Activated CD4-positive, alpha-beta T cell treated with anti-CD3 and anti-CD28 coated beads, Interleukin-2, amount 50 U/mL, for 48 hours (primary cell): ENCODE results near the gene ZGRF1.
"Not testable (repeated sequence)": the region's sequence is repeated elsewhere in the genome, so short reads cannot be mapped to it uniquely, and the experiment has no call there.

Source experiments
- DNase-seq, 2 experiments: peaks; one replicate each; pipeline ENCODE4 v3.0.0-alpha.2; 2020

Gene ZGRF1

DNA sequence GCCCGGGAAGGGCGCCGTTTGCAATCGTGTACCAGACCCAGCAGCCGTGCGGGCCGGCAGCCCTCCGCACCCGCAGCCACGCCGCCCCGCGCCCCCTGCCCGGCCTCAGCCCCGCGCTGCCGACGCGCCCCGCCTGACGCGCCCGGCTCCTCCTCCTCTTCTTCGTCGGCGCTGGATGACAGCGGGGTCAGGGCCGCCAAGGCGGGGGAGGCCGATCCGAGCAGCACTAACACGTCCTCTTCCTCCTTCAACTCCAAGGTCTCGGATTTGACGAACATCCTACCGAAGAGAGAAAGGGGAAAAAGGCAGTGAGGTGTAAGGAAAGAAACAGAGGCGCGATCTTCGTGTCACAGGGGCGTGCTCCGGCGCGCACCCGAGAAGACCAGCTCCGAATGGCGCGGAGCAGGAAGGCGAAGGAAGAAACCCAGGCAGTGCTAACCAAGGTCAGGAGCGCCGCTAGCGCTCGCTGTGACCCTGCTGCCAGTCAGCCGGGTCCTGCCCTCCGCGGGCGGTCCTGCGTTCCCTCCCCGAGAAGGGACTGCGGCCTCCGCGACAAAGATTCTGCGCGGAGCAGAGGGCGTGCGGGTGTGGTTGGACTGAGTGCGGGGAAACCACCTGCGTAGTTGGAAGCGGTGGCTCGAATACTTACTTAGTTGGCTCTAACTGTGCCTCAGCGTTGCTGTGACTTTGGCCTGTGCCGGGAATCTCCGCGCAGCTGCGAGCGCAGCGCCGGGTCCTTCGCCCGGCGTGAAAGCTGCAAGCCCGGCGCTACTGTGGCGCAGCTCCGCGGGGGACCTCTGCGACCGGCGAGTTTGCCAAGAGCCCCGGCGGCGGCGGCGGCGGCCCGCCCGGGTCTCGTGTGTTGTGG is 121.3 kb downstream of the ZGRF1 start:
- peak; percentile 50 to 56 for DNase-seq

DNA sequence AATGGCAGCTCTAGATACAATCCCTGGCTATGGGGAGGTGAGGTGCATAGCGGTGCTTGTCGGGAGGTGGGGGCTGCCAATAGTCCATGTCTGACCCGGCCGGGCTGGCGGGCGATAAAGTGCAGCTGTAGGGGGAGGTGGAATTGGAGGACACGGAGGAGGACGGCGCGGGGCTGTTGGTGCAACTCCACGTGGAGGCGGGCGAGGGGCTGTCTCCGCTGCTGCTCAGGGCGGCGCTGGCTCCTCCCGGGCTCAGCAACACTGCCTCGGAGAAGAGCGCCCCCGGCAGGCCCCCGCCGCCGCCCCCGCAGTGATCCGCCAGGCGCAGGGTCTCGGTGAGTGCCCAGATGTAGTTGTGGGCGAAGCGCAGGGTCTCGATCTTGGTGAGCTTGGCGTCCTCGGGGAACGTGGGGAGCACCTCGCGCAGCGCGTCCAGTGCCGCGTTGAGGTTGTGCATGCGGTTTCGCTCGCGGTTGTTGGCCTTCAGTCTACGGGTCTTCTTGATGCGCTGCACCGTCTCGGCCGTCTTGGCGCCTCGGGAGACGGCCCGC is 122.0 kb downstream of the ZGRF1 start:
- DNase-seq, result peak; percentile 11 to 31

DNA sequence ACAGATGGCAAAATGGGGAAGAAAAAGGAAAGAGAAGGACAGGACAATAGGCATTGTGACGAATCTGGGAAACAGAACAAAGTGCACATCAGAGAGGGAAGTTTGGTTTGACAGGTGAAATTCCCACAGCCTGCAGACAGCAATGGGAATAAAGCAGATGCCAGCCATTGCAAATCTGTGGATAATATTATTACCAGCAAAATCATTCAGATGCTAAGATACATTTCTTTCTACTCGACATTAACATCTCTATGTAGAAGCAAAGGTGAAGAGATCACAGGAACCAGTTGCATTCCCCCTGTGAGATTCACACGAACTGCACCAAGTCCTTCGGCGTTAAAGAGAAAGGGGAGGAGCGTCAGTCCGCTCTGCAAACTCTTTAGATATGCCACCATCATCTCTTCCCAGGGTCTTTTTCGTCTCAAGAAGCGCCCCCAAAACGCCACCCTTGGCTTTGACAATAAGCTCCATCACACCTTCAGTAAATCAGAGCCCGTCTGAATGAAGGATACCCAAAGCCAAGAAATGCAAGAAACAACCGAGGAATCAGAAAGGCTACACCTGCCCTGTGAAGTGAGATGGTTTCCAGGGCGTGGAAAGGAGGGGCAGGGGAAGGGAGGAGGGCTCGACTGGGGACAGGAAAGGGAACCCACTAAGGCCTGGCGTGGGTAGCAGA is 122.6 kb downstream of the ZGRF1 start:
- peak in 1 of 2 experiments; percentile 9 for DNase-seq

DNA sequence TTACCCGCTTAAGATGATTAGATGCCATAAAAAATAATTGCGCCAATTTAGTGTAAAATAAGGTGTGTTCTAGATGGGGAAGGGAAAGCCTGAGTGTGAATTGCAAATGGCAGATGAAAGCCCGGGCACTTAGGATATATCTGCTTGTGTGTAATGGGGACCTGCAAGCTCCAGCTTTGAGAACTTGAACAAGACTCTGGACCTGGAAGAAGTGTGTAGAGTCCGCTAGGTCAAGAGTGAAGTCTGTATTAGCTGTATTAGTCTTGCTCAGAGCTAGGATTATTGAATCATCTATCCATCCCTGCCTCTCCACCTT is 124.9 kb downstream of the ZGRF1 start:
- no peak for DNase-seq

DNA sequence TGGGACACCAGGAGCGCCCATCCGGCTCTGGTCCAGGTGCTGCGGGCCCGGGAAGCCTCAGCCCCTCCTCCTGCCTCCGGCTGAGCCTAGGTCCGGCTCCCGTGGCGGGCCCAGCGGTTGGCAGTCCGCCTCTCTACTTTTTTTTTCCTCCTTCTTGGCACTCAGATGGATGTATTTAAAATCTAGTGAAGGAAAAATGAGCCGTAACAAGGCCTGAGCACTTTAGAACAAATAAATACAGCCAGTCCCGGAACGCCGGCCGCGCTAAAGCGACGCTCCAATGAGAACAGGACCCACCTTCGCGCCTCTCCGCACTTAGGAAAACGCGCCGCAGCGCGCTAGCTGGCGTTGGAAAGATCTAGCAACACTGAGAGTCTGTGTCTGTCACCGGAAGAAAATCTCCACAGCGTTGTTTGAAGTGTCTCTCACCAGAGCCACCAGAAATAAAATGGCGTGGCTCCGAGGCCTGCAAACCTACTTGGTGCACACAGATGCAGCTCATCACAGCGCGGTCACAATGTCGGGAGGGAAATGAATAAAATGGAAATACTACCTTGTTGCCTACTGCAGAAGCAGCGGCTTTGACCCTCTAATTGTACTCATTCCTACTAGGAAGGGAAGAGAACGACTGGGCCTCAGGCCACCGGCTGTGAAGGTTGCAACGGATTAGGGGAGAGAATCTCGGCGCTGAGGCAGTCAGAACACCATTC is 125.5 kb downstream of the ZGRF1 start:
- peak; percentile 1 to 12 for DNase-seq

DNA sequence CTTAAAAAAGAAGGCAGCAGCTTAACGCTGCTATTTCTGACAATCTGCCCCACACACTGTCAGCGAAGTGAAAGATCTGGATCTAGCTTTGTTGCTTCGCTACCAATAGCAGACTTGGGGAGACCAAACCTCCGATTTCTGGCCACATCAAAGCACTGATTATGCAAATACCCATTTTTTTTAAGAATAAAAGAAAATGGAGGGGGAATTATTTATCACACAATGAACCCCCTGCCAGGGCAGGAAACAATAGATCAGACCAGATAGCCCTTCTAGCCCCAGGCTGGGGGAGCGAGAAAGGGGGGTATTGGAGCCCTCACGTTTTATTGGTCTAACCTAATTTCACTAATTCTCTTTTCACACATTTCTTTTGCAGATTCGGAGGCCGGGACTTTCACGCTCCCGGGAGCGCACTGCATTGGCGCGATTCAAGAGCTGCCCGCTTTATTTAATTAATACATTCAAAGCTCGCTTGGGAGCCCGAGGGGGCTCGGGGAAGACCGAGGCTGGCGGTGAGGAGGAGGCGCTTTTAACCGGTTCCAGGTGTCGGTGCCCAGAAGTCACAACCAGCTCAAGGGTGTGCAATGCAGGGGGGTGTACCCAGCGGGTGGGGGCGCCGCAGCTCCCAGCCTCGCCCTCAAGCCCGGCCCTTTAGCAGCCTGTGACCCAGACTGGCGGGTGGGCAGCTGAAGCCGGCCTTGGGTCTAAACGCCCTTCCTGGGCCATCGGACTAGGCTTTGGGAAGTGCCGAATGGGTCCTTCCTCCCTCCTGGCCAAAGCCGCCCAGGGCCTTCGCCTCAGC is 126.2 kb downstream of the ZGRF1 start:
- peak; percentile 3 to 4 for DNase-seq

DNA sequence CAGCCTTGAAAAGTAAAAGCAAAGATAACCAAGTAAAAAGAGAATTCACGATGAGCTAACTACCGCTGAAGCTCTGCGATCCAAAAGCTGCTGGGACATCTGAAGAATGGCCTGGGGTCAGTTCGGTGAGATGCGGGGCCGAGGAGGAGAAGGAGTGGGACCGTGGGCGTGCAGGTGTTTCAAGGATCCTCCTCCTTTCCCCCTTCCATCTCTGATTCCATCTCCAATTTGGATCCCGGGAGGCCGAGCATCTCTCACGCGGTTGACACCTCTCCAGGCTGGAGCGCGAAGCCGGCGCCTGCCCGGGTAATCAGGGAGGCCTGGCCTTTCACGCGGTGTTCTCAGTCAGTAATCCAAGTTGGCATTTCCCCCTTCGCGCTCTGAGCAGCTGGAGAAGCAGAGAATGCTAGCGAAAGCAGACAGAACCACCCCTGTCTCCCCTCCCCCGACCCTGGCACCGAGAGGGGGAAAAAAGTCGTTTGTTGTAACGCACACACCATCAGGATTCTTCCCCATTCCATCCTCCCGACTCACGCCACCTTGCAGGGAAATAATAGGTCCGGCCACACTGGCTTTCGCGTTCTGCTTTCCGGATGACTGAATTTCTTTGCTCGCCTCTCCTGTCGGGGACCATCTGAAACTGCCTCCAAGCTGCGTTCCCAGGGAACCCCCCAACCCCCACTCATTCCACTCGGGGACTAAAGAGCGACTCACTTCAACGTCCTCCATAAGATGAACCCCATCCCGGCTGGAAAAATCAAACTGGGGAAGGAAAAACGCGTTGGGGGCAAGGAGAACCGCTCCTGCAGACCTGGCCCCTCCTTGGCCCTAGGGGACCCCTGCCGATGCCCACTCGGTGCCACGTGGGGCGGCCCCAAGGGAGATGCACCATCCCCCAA is 127.2 kb downstream of the ZGRF1 start:
- DNase-seq, result peak; percentile 3 to 14

DNA sequence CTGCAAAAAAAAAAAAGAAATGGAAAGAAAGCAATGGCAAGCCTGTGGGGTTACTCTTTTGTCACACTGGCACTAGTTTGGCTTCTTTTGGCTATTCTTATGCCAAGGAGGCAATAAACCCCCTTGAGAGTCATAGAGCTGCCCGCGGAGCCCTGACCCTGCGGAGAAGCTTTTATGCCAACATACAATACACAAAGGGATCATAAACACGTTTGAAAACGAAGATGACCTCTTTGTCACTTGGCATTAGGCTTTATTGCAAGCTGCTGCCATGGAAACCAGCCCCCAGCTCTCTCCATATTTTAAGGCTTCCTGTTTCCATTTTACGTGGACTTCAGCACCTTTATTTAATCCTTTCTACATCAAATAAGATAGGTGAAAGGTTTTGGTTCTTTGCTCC is 128.4 kb downstream of the ZGRF1 start:
- no peak for DNase-seq

DNA sequence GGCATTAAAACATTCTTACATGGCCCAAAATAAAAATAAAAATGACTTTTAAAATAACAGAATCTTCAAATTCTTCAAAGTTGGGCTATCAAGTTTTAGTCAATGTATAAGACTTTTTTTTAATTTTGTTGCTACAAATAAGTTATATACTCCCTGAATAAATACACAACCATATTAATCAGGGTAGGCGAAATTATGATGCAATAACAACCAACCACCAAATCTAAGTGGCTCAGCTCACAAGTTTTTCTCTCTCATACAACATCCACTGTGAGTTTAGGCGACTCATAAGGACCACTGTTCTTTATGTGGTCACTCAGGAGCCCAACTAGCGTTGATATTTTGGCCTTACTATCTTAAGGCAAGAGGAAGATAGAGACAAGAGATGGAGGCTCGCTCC is 131.9 kb downstream of the ZGRF1 start:
- DNase-seq, result no peak

DNA sequence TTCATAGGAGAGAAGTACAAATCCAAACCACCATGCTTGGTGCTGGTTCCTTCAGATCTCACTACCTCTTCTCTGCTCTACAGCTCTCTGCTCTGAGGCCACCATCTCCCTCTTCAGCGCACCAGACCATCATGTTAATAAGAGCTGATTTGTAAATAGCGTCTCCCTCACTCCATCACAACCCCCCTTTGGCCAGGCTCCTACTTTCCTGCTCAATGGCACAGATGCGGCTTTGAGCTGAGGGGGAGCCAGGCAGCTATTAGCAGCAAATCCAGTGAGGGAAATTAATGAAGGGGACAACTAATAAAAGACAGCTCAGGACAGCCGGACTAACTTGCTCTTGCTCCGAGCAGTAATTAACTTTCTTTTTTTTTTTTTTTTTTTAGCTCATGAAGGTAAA is 133.8 kb downstream of the ZGRF1 start:
- DNase-seq, result no peak

DNA sequence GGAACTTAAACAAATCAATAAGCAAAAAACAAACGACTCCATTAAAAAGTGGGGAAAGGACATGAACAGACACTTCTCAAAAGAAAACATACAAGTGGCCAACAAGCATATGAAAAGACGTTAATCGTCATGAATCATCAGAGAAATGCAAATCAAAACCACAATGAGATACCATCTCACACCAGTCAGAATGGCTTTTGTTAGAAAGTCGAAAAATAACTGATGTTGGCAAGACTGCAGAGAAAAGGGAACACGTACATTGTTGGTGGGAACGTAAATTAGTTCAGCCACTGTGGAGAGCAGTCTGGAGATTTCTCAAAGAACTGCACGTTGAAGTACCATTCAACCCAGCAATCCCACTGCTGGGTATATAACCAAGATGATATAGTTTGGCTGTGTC is 144.4 kb downstream of the ZGRF1 start:
- DNase-seq, result no peak

DNA sequence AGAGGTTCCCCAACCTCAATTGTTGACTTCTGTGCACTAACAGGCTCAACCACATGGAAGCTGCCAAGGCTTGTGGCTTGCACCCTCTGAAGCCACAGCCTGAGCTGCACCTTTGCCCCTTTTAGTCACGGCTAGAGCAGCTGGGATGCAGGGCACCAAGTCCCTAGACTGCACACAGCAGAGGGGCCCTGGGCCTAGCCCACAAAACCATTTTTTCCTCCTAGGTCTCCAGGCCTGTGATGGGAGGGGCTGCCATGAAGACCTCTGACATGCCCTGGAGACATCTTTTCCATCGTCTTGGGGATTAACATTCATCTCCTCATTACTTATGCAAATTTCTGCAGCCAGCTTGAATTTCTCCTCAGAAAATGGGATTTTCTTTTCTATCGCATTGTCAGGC is 145.9 kb downstream of the ZGRF1 start:
- not testable (repeated sequence) for DNase-seq
